ENCODE data around the gene IQCF5.

- no peak for TF ChIP-seq EZH2 (IDR thresholded peaks at IDR 0.05; ENCODE audit: low read depth, unreplicated experiment)
- TF ChIP-seq, protein P1, sequence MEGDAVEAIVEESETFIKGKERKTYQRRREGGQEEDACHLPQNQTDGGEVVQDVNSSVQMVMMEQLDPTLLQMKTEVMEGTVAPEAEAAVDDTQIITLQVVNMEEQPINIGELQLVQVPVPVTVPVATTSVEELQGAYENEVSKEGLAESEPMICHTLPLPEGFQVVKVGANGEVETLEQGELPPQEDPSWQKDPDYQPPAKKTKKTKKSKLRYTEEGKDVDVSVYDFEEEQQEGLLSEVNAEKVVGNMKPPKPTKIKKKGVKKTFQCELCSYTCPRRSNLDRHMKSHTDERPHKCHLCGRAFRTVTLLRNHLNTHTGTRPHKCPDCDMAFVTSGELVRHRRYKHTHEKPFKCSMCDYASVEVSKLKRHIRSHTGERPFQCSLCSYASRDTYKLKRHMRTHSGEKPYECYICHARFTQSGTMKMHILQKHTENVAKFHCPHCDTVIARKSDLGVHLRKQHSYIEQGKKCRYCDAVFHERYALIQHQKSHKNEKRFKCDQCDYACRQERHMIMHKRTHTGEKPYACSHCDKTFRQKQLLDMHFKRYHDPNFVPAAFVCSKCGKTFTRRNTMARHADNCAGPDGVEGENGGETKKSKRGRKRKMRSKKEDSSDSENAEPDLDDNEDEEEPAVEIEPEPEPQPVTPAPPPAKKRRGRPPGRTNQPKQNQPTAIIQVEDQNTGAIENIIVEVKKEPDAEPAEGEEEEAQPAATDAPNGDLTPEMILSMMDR (conservative IDR thresholded peaks at IDR 0.05; ENCODE audit: low read depth in 2 of 2): no peak
- no peak for TF ChIP-seq NANOG (IDR thresholded peaks at IDR 0.05; ENCODE audit: borderline replicate concordance)
Observed at GRCh38 chr3:51862886-51863285, 12.5 kb downstream of the IQCF5 start.

Measured in GM23338 (cell line).